ENCODE results near the gene UBALD2. TPM values are rescaled to one million over a fixed set of nuclear protein-coding genes. Genes with fewer than 3 reads are reported as not detected.
A peak's percentile ranks its signal among the peaks of the same experiment; 100 is the strongest.
"Not testable (repeated sequence)": the region's sequence is repeated elsewhere in the genome, so short reads cannot be mapped to it uniquely, and the experiment has no call there.

Gene UBALD2
- total RNA-seq, 1 donor from 2014 or later = 8.3 TPM

- DNase-seq (ENCODE audit: low read depth in 2 of 2) = no peak
Observed at GRCh38 chr17:76277300-76278267, 12.4 kb downstream of the UBALD2 start.

GRCh38 chr17:76278268-76278908, 13.2 kb downstream of the UBALD2 start:
- DNase-seq (ENCODE audit: low read depth in 2 of 2) = no peak

GRCh38 chr17:76278952-76279741, 14.0 kb downstream of the UBALD2 start:
- DNase-seq (ENCODE audit: low read depth in 2 of 2) = peak; percentile 74 to 83

GRCh38 chr17:76279742-76280287, 14.7 kb downstream of the UBALD2 start:
- DNase-seq (ENCODE audit: low read depth in 2 of 2) = no peak

- no peak for DNase-seq (ENCODE audit: low read depth in 2 of 2)
Observed at GRCh38 chr17:76280650-76281049, 15.5 kb downstream of the UBALD2 start.

- DNase-seq (ENCODE audit: low read depth in 2 of 2) = no peak
Observed at GRCh38 chr17:76281573-76282371, 16.6 kb downstream of the UBALD2 start.

GRCh38 chr17:76292567-76292966, 27.4 kb downstream of the UBALD2 start:
- no peak for DNase-seq (ENCODE audit: low read depth in 2 of 2)

GRCh38 chr17:76293106-76293505, 28.0 kb downstream of the UBALD2 start:
- no peak for DNase-seq (ENCODE audit: low read depth in 2 of 2)

GRCh38 chr17:76296186-76296585, 31.0 kb downstream of the UBALD2 start:
- DNase-seq (ENCODE audit: low read depth in 2 of 2) = no peak

GRCh38 chr17:76296889-76297288, 31.7 kb downstream of the UBALD2 start:
- no peak for DNase-seq (ENCODE audit: low read depth in 2 of 2)

GRCh38 chr17:76297436-76297835, 32.3 kb downstream of the UBALD2 start:
- peak in 1 of 2 donors; percentile 31 for DNase-seq (ENCODE audit: low read depth in 2 of 2)

- DNase-seq (ENCODE audit: low read depth in 2 of 2) = no peak
Observed at GRCh38 chr17:76304226-76305134, 39.3 kb downstream of the UBALD2 start.

GRCh38 chr17:76305135-76305454, 39.9 kb downstream of the UBALD2 start:
- DNase-seq (ENCODE audit: low read depth in 2 of 2) = not testable (repeated sequence)

GRCh38 chr17:76307299-76307965, 42.3 kb downstream of the UBALD2 start:
- no peak for DNase-seq (ENCODE audit: low read depth in 2 of 2)

- no peak for DNase-seq (ENCODE audit: low read depth in 2 of 2)
Observed at GRCh38 chr17:76307966-76308338, 42.8 kb downstream of the UBALD2 start, which contains the start of gene QRICH2. TSS of gene QRICH2 (minus strand) at chr17:76308276. CDS start at chr17:76307998, 278 bp downstream.

GRCh38 chr17:76309461-76309860, 44.3 kb downstream of the UBALD2 start:
- no peak for DNase-seq (ENCODE audit: low read depth in 2 of 2)

- DNase-seq (ENCODE audit: low read depth in 2 of 2) = no peak
Observed at GRCh38 chr17:76312735-76313134, 47.6 kb downstream of the UBALD2 start.

- peak in 1 of 2 donors; percentile 92 for DNase-seq (ENCODE audit: low read depth in 2 of 2)
Observed at GRCh38 chr17:76314392-76315227, 49.5 kb downstream of the UBALD2 start.

All from lung microvascular endothelial cell (primary cell).